Mononuclear cell (primary cell): ENCODE measurements around the gene FNDC3B. TPM values are rescaled to one million over a fixed set of nuclear protein-coding genes. Genes with fewer than 3 reads are reported as not detected.

Source experiments
- H3K27me3 ChIP-seq: 2 replicates; pipeline ENCODE4 v1.6.0; 2011; ENCODE audit warnings: low read length, control low read depth; ENCODE audit not compliant: insufficient read depth
- H3K4me1 ChIP-seq: 2 replicates; pipeline ENCODE4 v1.5.1; 2011; ENCODE audit warnings: mild to moderate bottlenecking, low read length, control low read depth; ENCODE audit not compliant: insufficient read depth
- H3K4me3 ChIP-seq: 2 replicates; pipeline ENCODE4 v1.5.1; 2011; ENCODE audit warnings: mild to moderate bottlenecking, low read length, moderate library complexity
- H3K9me3 ChIP-seq: 2 replicates; pipeline ENCODE4 v1.5.1; 2011; ENCODE audit warnings: low read depth, mild to moderate bottlenecking, control low read depth, low read length
- total RNA-seq: library from RNA; depleted of rRNA; stranded (reverse); fragments of >200 nt; gene quantifications from one replicate; pipeline ENCODE4 v1.2.3, GENCODE V29; 2012

The FNDC3B gene
- total RNA-seq, 1 donor = 46.1 TPM

DNA sequence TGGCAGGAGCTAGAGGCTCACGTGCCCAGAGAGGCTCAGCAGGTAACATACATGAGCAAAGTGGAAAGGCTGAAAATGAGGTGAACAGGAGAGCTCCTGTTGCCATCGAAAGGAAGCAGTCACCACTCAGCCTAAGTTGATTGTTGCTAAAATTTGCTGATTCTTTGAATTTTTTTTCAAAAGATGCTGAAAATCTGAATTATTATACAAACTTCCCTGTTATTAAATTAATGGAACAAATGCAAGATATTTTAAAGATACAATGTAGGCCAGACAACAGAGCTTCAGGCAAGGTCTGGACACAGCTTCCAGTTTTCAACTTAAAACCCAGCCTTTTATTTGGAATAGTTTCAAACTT, 257.6 kb downstream of the FNDC3B start:
- Histone ChIP-seq H3K27me3 (no peaks in the 10 kb centered on the region), H3K4me1 (no peaks in the 10 kb centered on the region), H3K4me3 (no peak overlapping the region), H3K9me3 (peaks cover 7% of the 10 kb centered on the region)

DNA sequence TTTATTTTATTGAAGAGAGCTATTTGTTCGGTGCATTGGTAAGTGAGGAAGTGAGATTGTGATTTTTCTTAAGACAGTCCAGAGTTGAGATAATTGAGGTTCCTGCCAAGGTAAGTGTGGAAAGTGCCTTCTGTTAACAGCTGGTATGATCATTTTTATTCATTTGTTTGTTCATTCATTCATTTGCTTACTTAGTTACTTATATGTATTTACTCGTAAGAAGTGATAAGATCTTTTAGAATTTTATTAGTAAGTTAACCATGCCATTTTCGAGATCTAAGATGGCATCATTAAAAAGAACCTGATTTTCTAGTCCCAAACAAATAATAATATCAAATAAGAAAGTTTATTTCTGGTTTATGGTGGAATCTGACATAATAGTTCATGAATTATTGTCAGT, 258.9 kb downstream of the FNDC3B start:
- Histone ChIP-seq H3K4me1 (no peaks in the 10 kb centered on the region), H3K9me3 (peaks cover 7% of the 10 kb centered on the region), H3K27me3 (no peaks in the 10 kb centered on the region), H3K4me3 (no peak overlapping the region)

DNA sequence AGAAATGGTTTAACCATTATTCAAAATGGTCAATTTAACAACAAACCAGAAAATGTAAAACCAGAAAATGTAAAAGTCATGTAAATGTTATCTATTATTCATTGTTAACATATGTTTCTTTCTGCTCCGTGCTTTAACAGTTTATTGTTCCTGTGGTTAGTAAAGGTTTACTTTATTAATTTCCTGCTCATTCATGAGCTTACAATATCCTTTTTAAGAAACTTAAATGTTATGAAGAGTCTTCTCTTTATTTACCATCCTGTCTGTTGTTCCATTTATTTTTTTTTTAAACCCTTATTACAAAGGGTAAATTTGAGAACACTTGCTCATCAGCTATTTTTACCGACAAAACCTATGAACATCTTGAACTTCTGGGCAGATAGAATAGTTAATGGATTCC, 260.8 kb downstream of the FNDC3B start:
- H3K9me3 ChIP-seq = no peaks in the 10 kb centered on the region
- H3K4me1 ChIP-seq = no peaks in the 10 kb centered on the region
- H3K27me3 ChIP-seq = no peaks in the 10 kb centered on the region
- H3K4me3 ChIP-seq = no peak overlapping the region

DNA sequence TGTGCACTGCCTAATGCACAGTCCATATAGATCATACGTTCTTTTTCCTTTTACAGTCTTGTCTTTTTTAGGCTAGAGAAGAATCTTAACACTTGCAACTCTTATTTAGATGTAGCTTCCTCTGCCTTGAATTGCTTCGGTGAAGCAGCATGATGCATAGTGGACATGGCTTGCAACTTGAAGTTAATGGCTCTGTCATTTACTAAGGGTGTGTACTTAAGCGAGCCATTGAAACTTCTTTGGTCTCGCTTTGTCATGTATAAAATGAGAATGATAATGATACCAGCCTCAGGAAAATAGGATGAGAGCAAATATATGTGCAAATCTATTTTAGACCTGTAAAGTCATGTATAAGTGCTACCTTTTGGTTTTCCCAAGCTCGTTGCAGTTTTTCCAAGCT, 261.5 kb downstream of the FNDC3B start:
- H3K4me1 ChIP-seq = no peaks in the 10 kb centered on the region
- no peak overlapping the region for H3K4me3 ChIP-seq

DNA sequence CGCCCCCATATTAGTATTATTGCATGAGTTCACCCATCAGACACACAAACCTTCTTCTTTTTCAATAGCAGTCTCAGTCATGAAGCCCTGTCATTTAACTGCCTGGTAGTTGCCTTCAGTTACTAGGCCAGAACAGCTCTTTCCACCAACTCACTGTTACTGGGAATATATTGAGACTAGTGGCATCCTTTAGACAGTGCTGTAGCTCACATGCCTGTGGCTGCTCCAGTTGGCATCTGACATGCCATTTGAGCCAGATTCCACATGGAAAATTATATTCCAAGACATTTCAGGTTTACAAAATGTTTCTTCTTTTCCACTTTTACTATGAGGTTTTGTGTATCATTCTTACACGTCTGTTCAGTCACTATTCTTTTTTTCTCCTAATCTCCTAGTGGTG, 262.8 kb downstream of the FNDC3B start:
- Histone ChIP-seq H3K9me3 (no peaks in the 10 kb centered on the region), H3K4me1 (no peaks in the 10 kb centered on the region), H3K4me3 (no peak overlapping the region), H3K27me3 (no peaks in the 10 kb centered on the region)

More for the DNA sequence above, 261.5 kb downstream of the FNDC3B start:
- Histone ChIP-seq H3K27me3 (no peaks in the 10 kb centered on the region), H3K9me3 (no peaks in the 10 kb centered on the region)

DNA sequence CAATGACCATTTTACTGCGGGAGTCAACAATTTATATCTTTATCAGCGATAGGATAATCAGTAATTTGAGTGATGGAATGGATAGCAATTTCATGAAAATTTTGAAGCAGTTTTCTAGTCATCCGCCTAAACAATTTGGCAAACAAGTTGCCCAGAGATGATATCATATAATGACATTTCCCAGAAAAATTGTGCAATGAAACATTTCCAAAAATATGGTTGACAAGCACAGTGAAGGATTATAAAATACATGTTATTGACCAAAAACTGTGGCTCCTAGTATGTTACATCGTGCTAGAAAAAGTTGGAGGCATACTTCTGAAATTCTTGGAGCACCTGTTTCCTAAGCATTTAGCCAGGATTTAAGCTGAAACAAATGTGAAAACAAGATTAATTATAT, 263.8 kb downstream of the FNDC3B start:
- H3K9me3 ChIP-seq = no peaks in the 10 kb centered on the region
- no peak overlapping the region for H3K4me3 ChIP-seq
- no peaks in the 10 kb centered on the region for H3K27me3 ChIP-seq
- no peaks in the 10 kb centered on the region for H3K4me1 ChIP-seq

DNA sequence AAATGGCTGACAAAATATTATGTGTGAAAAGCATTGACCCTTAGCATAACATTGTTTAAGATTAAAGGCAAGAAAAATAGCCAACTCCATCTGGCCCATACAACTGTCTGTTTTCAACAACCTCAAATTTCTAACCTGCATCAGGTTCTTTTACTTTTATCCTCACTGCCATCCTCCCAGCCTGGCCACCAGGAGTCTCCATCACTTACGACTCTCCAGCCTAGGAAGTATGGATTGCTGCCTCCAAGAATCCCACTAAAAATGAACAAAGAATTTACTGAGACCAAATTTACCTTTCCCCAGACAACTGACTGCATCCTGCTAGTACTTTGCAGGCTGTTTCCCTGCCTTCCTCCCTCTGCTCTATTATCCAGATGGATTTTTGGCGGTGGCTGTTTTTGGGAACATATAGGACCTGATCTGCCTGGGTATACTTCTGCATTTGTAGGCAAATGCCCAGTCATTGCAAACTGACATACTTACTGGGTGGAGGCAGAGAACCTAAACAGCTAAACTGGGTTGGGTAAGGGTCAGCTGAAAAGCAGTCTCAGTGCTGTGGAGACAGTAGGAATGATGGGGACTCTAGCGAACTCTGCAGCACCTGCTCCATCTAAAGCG, 264.7 kb downstream of the FNDC3B start:
- Histone ChIP-seq H3K4me3 (no peak overlapping the region), H3K27me3 (no peaks in the 10 kb centered on the region), H3K9me3 (no peaks in the 10 kb centered on the region), H3K4me1 (no peaks in the 10 kb centered on the region)

DNA sequence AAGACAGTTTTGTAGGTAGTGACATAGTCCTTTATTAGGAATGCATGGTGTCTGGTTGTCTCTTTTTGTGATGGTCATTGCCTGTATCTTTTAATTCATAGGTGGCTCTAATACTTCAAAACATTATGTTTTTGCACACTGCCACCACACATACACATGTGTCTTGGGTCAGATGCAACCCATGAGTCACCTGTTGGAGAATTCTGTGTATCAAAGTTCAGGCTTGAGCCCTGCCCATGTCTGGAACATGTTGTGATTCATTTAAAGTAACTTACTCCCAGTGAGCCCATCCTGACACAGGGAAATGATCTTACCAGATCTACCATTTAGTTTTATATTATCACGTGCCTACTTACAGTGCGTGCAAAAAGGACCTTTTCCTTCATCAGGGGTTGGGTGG, 266.2 kb downstream of the FNDC3B start:
- Histone ChIP-seq H3K4me1 (no peaks in the 10 kb centered on the region), H3K27me3 (no peaks in the 10 kb centered on the region), H3K4me3 (no peak overlapping the region), H3K9me3 (no peaks in the 10 kb centered on the region)

DNA sequence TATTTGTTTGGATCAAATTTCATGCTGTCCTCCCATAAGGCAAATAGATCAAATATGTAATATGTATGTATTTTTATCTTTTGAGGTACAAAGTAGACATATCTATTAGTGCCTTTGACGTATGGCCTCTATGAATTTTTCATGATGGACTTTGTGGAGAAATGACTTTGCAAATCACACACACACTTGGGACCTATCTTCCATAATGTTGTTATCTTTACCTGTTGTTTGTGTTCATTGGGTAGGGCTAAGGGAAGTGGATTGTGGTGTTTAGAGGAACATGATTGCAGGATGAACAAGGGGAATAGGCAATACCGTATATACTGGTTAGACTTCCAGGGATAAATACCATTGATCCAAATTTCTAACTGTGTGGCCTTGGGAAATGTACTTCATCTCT, 266.6 kb downstream of the FNDC3B start:
- no peak overlapping the region for H3K4me3 ChIP-seq
- H3K27me3 ChIP-seq = no peaks in the 10 kb centered on the region
- H3K9me3 ChIP-seq = no peaks in the 10 kb centered on the region
- no peaks in the 10 kb centered on the region for H3K4me1 ChIP-seq

DNA sequence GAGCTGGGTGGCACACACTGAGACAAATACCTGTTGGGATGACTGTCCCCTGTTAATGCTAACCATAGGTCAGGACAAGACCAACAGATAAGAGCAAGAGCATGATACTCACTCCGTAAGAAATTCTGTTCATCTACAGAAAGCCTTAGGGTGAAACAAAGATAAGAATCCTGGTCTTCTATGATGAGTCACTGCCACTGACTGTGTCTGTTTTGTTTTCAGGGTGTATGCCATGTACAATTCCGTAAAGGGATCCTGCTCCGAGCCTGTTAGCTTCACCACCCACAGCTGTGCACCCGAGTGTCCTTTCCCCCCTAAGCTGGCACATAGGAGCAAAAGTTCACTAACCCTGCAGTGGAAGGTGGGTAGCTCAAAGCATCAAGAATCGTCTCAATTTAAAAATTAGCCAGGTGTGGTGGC, 267.8 kb downstream of the FNDC3B start:
- H3K4me1 ChIP-seq = no peaks in the 10 kb centered on the region
- H3K4me3 ChIP-seq = no peak overlapping the region
- H3K9me3 ChIP-seq = no peaks in the 10 kb centered on the region
- no peaks in the 10 kb centered on the region for H3K27me3 ChIP-seq

DNA sequence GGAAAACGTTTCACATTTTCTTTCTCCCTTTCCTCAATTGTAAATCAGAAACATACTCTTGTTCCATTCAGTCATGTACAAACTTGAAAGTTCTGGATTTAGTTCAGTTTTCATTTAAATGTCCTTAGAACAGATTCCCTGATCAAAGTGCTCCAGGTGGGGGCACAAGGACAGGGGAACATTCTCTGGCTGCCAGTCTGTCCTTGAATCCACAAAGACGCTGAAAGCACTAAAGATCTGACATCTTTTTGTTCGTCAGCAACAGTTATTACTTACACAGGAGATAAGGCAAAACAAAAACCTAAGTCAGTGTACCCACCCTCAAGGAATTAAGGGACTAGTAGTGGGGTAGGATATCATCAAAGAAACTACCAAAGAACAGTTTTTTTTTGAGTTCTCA, 269.7 kb downstream of the FNDC3B start:
- Histone ChIP-seq H3K27me3 (no peaks in the 10 kb centered on the region), H3K4me1 (no peaks in the 10 kb centered on the region), H3K9me3 (no peaks in the 10 kb centered on the region), H3K4me3 (no peak overlapping the region)

DNA sequence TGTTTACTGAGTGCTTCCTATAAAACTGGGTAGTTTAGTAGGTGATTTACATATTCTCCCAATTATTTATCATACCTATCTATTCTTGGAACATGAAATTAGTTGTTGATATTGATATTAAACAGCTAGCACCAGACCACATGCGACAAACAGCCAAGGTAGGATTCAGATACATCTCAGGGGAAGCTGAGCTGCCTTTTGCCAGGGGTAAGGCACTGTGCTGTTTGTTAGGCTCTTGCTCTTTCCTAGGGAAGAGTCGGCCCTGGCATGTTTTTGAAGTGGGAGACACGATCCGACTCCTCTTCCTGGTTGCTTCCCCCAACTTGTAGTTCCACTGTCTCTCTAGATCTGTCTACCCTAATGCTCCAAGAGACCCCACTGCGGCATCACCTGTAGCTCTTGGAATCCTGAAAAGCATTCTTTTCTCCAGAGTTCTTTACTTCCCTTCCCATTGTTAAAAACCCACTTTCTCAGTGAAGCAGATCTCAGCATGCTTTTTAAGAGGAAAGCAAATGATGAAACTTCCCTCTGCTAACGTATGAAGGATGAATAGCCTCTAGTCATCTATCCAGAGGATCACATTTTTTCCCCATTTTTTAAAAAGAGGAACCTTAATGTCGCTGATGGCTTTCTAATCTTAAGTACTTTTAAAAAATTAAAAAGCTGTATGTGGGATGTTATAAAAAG, 270.5 kb downstream of the FNDC3B start:
- Histone ChIP-seq H3K4me3 (no peak overlapping the region), H3K27me3 (no peaks in the 10 kb centered on the region), H3K9me3 (no peaks in the 10 kb centered on the region), H3K4me1 (no peaks in the 10 kb centered on the region)

DNA sequence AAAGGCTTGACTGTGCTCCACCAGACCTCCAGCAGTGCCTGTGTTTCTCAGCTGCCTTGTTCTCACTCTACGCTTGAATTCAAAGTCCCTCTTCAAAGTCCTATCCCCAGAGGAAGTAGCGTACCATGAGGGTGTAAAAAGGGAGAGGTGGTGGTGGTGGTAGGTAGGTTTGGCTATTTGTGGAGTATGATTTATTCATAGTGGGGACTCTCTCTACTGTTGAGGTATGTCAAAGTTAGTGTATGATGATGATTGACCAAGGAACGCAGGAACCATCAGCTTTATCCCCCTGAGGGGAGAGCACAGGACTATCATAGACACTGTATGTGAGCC, 271.0 kb downstream of the FNDC3B start:
- Histone ChIP-seq H3K27me3 (no peaks in the 10 kb centered on the region), H3K9me3 (no peaks in the 10 kb centered on the region), H3K4me3 (no peak overlapping the region), H3K4me1 (no peaks in the 10 kb centered on the region)

DNA sequence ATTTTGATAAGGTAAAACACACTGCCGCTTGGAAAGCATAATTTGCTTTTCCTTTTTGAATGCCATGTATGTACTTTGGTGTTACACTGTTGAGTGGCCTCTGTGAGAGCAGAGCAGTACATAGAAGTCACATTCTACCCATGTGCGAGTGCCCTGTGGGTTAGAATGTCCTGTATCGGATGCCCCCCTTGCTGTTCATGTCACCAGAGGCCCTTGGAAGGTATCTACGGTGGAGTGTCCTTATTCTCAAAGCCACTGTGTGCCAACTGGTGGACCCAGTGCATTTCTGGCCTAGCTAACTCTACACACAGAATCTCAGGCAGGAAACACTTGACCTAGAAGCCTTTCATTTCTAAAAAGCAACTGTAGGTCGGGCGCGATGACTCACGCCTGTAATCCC, 271.8 kb downstream of the FNDC3B start:
- no peaks in the 10 kb centered on the region for H3K4me1 ChIP-seq
- no peaks in the 10 kb centered on the region for H3K27me3 ChIP-seq
- no peaks in the 10 kb centered on the region for H3K9me3 ChIP-seq
- H3K4me3 ChIP-seq = no peak overlapping the region

DNA sequence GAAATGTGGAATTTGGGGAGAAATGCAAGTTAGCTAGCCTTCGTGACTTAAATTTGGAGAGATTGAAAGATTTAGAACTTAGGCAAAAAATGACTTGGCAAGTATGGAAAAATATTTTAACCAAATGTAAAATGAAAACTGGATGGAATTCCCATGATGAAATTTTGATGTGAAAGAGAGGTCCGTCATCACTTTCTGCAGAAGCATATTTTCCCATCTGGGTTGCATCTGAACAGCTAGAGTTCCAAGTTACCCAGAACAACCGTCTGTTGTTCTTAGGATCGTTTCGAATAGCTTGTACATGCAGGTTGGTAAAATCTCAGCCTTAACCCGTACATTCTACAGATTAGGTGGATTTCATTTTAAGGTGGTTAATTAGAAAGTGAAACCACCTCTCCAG, 272.6 kb downstream of the FNDC3B start:
- Histone ChIP-seq H3K9me3 (no peaks in the 10 kb centered on the region), H3K4me1 (no peaks in the 10 kb centered on the region), H3K27me3 (no peaks in the 10 kb centered on the region), H3K4me3 (no peak overlapping the region)

DNA sequence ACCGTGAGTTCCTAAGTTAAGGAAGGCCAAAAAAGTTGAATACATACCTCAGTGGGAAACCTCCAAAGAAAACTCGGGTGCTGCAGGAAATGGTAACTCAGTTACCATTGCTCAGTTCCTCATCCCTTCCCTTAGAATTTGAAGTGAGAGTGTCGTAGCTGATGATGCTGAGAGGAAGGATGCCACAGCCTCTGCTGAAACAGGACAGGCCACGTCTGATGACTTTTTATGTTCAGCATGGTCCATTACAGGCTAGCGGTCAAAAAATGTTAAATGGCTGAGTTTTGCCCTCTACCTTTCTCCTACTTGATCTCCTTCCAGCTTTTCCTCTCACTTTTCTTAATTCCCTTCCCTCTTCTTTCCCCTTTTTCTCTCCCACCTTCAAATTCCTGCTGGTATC, 273.3 kb downstream of the FNDC3B start:
- H3K27me3 ChIP-seq = no peaks in the 10 kb centered on the region
- no peak overlapping the region for H3K4me3 ChIP-seq
- no peaks in the 10 kb centered on the region for H3K9me3 ChIP-seq
- peaks cover 3% of the 10 kb centered on the region for H3K4me1 ChIP-seq
